K562 (cell line): Measurements from ENCODE around the gene KNG1. TPM values are rescaled to one million over a fixed set of nuclear protein-coding genes. Genes with fewer than 3 reads are reported as not detected.

Experiments used
- ATF1 ChIP-seq, 2 experiments: fragments of 450-650 bp in 1 of 2; IDR thresholded peaks; 2 replicates each; pipeline ENCODE4 v1.6.1; 2016; ENCODE audit warnings: missing compliant biosample characterization in 1 of 2, missing genetic modification characterization in 1 of 2
- CHD4 ChIP-seq: fragments of 200-600 bp; sonication (generic); IDR thresholded peaks from 3 replicates; pipeline ENCODE4 v1.6.1; 2012; ENCODE audit warnings: low read depth, mild to moderate bottlenecking, mixed read lengths, low read length, inconsistent platforms; ENCODE audit not compliant: insufficient read depth, insufficient replicate concordance, poor library complexity, severe bottlenecking
- ELF2 ChIP-seq: fragments of 250-450 bp; sonication (Bioruptor Pico); IDR thresholded peaks from 2 replicates; pipeline ENCODE4 v1.5.0; 2021; ENCODE audit warnings: mild to moderate bottlenecking
- ETS2 ChIP-seq: IDR thresholded peaks from 2 replicates; pipeline ENCODE4 v1.6.1; 2016; ENCODE audit warnings: borderline replicate concordance, missing genetic modification characterization, mild to moderate bottlenecking, moderate library complexity, missing compliant biosample characterization; ENCODE audit not compliant: poor library complexity, severe bottlenecking
- FOXJ2 ChIP-seq: fragments of 200-800 bp; sonication (Bioruptor generic); IDR thresholded peaks from 2 replicates; pipeline ENCODE4 v1.6.1; 2016; ENCODE audit warnings: missing genetic modification characterization, missing compliant biosample characterization
- GABPB2 ChIP-seq: fragments of 250-450 bp; sonication (Bioruptor Pico); conservative IDR thresholded peaks from 2 replicates; pipeline ENCODE4 v1.5.1; 2021; ENCODE audit warnings: mild to moderate bottlenecking
- GATAD2B ChIP-seq: fragments of 450-650 bp; IDR thresholded peaks from 2 replicates; pipeline ENCODE4 v1.6.1; 2017; ENCODE audit warnings: mild to moderate bottlenecking, borderline replicate concordance
- HDAC8 ChIP-seq: fragments of 450-650 bp; IDR thresholded peaks from 2 replicates; pipeline ENCODE4 v1.6.1; 2016; ENCODE audit warnings: mild to moderate bottlenecking, missing genetic modification characterization, moderate library complexity, missing compliant biosample characterization
- KAT7 ChIP-seq: sonication (generic); formaldehyde crosslinking; IDR thresholded peaks from 2 replicates; pipeline ENCODE4 v1.8.0; 2022; ENCODE audit warnings: missing genetic modification reagents, mild to moderate bottlenecking, borderline replicate concordance
- MEF2A ChIP-seq: IDR thresholded peaks from 2 replicates; pipeline ENCODE4 v1.6.1; 2011; ENCODE audit warnings: low read depth, mild to moderate bottlenecking, low read length, moderate library complexity; ENCODE audit not compliant: control insufficient read depth
- MTA1 ChIP-seq: fragments of 450-650 bp; IDR thresholded peaks from 2 replicates; pipeline ENCODE4 v1.6.1; 2017; ENCODE audit warnings: borderline replicate concordance
- MYBL2 ChIP-seq, 2 experiments: fragments of 450-650 bp in 1 of 2; sonication (generic) in 1 of 2; formaldehyde crosslinking in 1 of 2; IDR thresholded peaks; 2 replicates each; pipeline versions ENCODE4 v1.6.1 to v1.8.1; 2017 to 2022; ENCODE audit warnings: borderline replicate concordance in 1 of 2, inconsistent platforms in 1 of 2, low read depth in 1 of 2, mild to moderate bottlenecking in 1 of 2, missing genetic modification reagents in 1 of 2, moderate library complexity in 1 of 2
- SMARCA4 ChIP-seq: fragments of 450-650 bp; IDR thresholded peaks from 2 replicates; pipeline ENCODE4 v1.6.1; 2016
- STAT5B ChIP-seq: fragments of 250-450 bp; sonication (Bioruptor Pico); IDR thresholded peaks from 2 replicates; pipeline ENCODE4 v1.8.0; 2021; ENCODE audit warnings: mild to moderate bottlenecking, inconsistent platforms
- TRIM25 ChIP-seq: fragments of 450-650 bp; IDR thresholded peaks from 2 replicates; pipeline ENCODE4 v1.7.0; 2016; ENCODE audit warnings: borderline replicate concordance
- ZNF197 ChIP-seq: fragments of 200-800 bp; sonication (Bioruptor generic); IDR thresholded peaks from 2 replicates; pipeline ENCODE4 v1.6.1; 2016; ENCODE audit warnings: low read depth, missing genetic modification characterization, missing compliant biosample characterization
- ZNF695 ChIP-seq: fragments of 450-650 bp; formaldehyde crosslinking; IDR thresholded peaks from 2 replicates; pipeline ENCODE4 v1.4.0; 2020; ENCODE audit warnings: mild to moderate bottlenecking, moderate library complexity
- polyA plus RNA-seq, 8 experiments: library from polyadenylated mRNA; depleted of rRNA in 4 of 8; stranded (reverse) in 5 of 8; unstranded in 3 of 8; fragments of >200 nt; fragmentation: Nextera tagmentation in 2 of 8; fragmentation: Illumina TruSeq in 1 of 8; extraction: Ambion mirVana in 2 of 8; extraction: Trizol in 1 of 8; gene quantifications; 2 replicates each; pipeline versions ENCODE4 v1.2.1 to v1.2.3, GENCODE V29; 2011 to 2014; ENCODE audit warnings: inconsistent platforms in 1 of 8, missing spikeins in 1 of 8
- total RNA-seq, 7 experiments: library from RNA; depleted of rRNA in 6 of 7; stranded (reverse); fragments of >200 nt in 6 of 7; fragmentation: Illumina TruSeq in 2 of 7; extraction: Trizol in 2 of 7; gene quantifications; 2 replicates each; pipeline versions ENCODE4 v1.2.1 to v1.2.3, GENCODE V29; 2011 to 2021; ENCODE audit warnings: low replicate concordance in 1 of 7
- TF ChIP-seq, protein P1 (sequence below), 2 experiments: fragments of 450-650 bp; IDR thresholded peaks; 2 replicates each; pipeline ENCODE4 v1.6.1; 2018; ENCODE audit warnings: mild to moderate bottlenecking in 2 of 2, low read depth in 1 of 2; ENCODE audit not compliant: partially characterized antibody in 2 of 2
- TF ChIP-seq, protein P2 (sequence below): fragments of 450-650 bp; IDR thresholded peaks from 2 replicates; pipeline ENCODE4 v1.6.1; 2016

The KNG1 gene
- total and polyA plus RNA-seq, 9 of the 15 experiments (the other 6 are each of a cell fraction or from before 2014, with no cell fraction given), result 0.09 TPM; not detected in 8

DNA sequence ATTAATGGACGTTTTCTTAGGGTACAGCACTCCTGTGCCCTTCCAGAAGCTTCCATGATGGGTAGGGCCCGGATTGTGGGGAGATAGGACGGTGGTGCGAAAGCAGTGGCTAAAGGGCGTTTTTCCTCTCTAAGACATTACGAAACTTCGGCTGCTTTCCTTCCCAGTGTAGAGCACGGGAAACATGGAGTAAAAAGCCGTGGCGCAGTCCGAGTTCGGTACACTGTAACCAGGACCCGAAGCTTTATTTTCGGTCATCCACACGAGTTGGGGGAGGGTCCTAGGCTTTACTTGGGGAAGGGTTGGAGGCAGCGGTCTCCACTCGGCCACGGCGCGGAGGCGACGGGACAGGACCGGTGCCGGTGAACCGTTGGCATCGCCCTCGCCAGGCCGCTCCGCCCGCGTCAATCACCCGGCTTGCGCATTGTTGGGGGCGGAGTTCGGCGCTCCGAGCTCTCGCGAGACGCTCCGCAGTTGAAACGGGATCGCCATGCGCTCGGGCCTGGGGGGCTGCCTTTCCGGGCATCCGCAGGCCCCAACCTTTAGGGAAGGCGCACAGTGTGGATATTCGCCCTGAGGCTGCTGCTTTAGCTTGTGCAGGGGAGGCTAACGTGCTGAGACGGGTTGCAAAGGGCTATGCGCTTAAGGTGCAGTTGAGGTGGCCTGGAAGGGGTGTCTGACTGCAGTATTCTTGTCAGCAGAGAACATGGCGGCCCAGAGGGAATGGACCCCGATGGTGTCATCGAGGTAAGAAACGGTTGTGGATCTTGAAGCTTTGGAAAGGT, 66.8 kb downstream of the KNG1 start (continued):
- TF ChIP-seq ATF1 (CRISPR knock-in tag; IDR thresholded peaks at IDR 0.05) (no peak), ATF1 (tag; IDR thresholded peaks at IDR 0.05) (no peak), ZNF197 (0 out of 2 replicates have a peak, but pooled peaks have one; percentile 39), ETS2 (tag) (no peak), CHD4 (no peak), KAT7 (peak; percentile 97), HDAC8 (no peak), GABPB2 (CRISPR knock-in tag) (no peak), GATAD2B (no peak), ELF2 (no peak), STAT5B (no peak), MYBL2 (IDR thresholded peaks at IDR 0.05; ENCODE audit: low read depth) (no peak), MYBL2 (CRISPR knock-in tag; IDR thresholded peaks at IDR 0.05; ENCODE audit: borderline replicate concordance) (no peak), MTA1 (no peak), TRIM25 (no peak; the same call in 1 of the 2 replicates), ZNF695 (CRISPR knock-in tag) (0 out of 2 replicates have a peak, but pooled peaks have one; percentile 13), SMARCA4 (no peak), MEF2A (no peak), FOXJ2 (tag) (no peak)
- TF ChIP-seq, protein P1, sequence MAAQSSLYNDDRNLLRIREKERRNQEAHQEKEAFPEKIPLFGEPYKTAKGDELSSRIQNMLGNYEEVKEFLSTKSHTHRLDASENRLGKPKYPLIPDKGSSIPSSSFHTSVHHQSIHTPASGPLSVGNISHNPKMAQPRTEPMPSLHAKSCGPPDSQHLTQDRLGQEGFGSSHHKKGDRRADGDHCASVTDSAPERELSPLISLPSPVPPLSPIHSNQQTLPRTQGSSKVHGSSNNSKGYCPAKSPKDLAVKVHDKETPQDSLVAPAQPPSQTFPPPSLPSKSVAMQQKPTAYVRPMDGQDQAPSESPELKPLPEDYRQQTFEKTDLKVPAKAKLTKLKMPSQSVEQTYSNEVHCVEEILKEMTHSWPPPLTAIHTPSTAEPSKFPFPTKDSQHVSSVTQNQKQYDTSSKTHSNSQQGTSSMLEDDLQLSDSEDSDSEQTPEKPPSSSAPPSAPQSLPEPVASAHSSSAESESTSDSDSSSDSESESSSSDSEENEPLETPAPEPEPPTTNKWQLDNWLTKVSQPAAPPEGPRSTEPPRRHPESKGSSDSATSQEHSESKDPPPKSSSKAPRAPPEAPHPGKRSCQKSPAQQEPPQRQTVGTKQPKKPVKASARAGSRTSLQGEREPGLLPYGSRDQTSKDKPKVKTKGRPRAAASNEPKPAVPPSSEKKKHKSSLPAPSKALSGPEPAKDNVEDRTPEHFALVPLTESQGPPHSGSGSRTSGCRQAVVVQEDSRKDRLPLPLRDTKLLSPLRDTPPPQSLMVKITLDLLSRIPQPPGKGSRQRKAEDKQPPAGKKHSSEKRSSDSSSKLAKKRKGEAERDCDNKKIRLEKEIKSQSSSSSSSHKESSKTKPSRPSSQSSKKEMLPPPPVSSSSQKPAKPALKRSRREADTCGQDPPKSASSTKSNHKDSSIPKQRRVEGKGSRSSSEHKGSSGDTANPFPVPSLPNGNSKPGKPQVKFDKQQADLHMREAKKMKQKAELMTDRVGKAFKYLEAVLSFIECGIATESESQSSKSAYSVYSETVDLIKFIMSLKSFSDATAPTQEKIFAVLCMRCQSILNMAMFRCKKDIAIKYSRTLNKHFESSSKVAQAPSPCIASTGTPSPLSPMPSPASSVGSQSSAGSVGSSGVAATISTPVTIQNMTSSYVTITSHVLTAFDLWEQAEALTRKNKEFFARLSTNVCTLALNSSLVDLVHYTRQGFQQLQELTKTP (IDR thresholded peaks at IDR 0.05; ENCODE audit: low read depth in 1 of 2, partially characterized antibody in 2 of 2), result no peak
- TF ChIP-seq, protein P2, sequence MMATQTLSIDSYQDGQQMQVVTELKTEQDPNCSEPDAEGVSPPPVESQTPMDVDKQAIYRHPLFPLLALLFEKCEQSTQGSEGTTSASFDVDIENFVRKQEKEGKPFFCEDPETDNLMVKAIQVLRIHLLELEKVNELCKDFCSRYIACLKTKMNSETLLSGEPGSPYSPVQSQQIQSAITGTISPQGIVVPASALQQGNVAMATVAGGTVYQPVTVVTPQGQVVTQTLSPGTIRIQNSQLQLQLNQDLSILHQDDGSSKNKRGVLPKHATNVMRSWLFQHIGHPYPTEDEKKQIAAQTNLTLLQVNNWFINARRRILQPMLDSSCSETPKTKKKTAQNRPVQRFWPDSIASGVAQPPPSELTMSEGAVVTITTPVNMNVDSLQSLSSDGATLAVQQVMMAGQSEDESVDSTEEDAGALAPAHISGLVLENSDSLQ, result peak; percentile 98
